K562 (cell line): ENCODE measurements around the gene SCN4A.

Experiments
- POLR2A ChIP-seq: fragments of 450-650 bp; conservative IDR thresholded peaks from 2 replicates; pipeline ENCODE4 v1.6.1; 2016
- RFX5 ChIP-seq: IDR thresholded peaks from 2 replicates; pipeline ENCODE4 v1.6.1; 2011; ENCODE audit warnings: low read depth, mild to moderate bottlenecking, improper control_type of control experiment, low read length
- YY1 ChIP-seq, 3 experiments: IDR thresholded peaks; 2 replicates each; pipeline ENCODE4 v1.6.1; 2011; ENCODE audit warnings: low read length in 2 of 3, mild to moderate bottlenecking in 2 of 3, moderate library complexity in 2 of 3, borderline replicate concordance in 1 of 3, control low read depth in 1 of 3, low read depth in 1 of 3; ENCODE audit not compliant: insufficient read depth in 3 of 3, insufficient replicate concordance in 2 of 3, control insufficient read depth in 1 of 3, insufficient read length in 1 of 3; ENCODE audit errors: extremely low read depth in 1 of 3
- ZNF224 ChIP-seq: sonication (generic); formaldehyde crosslinking; IDR thresholded peaks from 2 replicates; pipeline ENCODE4 v1.8.0; 2022; ENCODE audit warnings: mild to moderate bottlenecking, missing genetic modification reagents
- TF ChIP-seq, protein P1 (sequence below): fragments of 450-650 bp; IDR thresholded peaks from 2 replicates; pipeline ENCODE4 v1.6.1; 2017; ENCODE audit warnings: mild to moderate bottlenecking, moderate library complexity
- TF ChIP-seq, protein P2 (sequence below): sonication (generic); formaldehyde crosslinking; IDR thresholded peaks from 2 replicates; pipeline ENCODE4 v1.9.0; 2022; ENCODE audit warnings: mild to moderate bottlenecking, missing genetic modification reagents

DNA sequence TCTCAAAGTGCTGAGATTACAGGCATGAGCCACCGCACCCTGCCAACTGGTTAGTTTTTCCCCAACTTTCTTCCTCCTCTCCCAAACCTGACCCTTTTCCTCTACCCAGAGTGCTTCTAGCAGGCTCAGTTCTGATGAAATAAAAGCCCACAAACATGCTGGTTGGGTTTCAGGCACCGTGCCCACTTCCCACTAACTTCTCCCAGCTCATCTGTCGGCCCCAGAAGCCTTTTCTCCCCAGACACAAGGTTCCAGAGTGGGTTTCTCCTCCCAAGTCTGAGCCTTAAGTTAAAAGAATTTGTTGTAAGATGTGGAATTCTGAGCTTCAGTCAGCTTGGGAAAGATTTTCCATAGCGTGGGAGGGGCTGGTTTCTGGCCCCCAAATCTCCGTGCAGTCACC, 11.5 kb upstream of the SCN4A start:
- TF ChIP-seq ZNF224 (CRISPR knock-in tag): no peak
- TF ChIP-seq POLR2A: no peak
- TF ChIP-seq, protein P1, sequence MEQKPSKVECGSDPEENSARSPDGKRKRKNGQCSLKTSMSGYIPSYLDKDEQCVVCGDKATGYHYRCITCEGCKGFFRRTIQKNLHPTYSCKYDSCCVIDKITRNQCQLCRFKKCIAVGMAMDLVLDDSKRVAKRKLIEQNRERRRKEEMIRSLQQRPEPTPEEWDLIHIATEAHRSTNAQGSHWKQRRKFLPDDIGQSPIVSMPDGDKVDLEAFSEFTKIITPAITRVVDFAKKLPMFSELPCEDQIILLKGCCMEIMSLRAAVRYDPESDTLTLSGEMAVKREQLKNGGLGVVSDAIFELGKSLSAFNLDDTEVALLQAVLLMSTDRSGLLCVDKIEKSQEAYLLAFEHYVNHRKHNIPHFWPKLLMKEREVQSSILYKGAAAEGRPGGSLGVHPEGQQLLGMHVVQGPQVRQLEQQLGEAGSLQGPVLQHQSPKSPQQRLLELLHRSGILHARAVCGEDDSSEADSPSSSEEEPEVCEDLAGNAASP: no peak
- TF ChIP-seq, protein P2, sequence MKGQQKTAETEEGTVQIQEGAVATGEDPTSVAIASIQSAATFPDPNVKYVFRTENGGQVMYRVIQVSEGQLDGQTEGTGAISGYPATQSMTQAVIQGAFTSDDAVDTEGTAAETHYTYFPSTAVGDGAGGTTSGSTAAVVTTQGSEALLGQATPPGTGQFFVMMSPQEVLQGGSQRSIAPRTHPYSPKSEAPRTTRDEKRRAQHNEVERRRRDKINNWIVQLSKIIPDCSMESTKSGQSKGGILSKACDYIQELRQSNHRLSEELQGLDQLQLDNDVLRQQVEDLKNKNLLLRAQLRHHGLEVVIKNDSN (CRISPR knock-in tag): no peak
- no peak for TF ChIP-seq RFX5
- no peak for TF ChIP-seq YY1 (IDR thresholded peaks at IDR 0.05; ENCODE audit: borderline replicate concordance in 1 of 3, control insufficient read depth in 1 of 3, extremely low read depth in 1 of 3, insufficient read depth in 3 of 3, insufficient read length in 1 of 3, insufficient replicate concordance in 2 of 3, low read depth in 1 of 3, low read length in 2 of 3)
